Activated effector memory CD4-positive, alpha-beta T cell treated with Interleukin-2 at 50 U/mL for 16 hours (primary cell): ENCODE measurements around the gene LPCAT4.
A peak's percentile ranks its signal among the peaks of the same experiment; 100 is the strongest.
"Not testable (repeated sequence)": the region's sequence is repeated elsewhere in the genome, so short reads cannot be mapped to it uniquely, and the experiment has no call there.

Experiments used
- DNase-seq: peaks from one replicate; pipeline ENCODE4 v3.0.0-alpha.2; 2020

LPCAT4 gene

DNA sequence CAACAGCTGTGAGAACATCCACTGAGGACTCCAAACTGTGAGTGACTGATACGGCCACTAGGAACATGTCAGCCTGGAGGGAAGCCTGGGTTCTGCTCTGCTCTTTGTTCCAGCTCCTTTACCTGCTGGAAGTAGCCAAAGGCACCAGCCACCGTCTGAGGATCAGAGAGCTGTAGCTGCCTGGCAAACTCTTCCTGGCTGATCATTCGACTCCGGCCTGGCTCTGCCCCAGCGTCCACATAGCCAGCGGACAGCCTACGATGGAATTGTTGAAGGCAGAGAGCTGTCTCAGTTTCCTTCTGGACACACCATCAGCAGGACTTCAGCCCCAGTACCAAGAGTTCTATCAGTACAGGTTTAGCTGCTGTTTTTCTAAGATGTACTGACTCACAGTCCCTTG, 5.7 kb downstream of the LPCAT4 start:
- no peak for DNase-seq

DNA sequence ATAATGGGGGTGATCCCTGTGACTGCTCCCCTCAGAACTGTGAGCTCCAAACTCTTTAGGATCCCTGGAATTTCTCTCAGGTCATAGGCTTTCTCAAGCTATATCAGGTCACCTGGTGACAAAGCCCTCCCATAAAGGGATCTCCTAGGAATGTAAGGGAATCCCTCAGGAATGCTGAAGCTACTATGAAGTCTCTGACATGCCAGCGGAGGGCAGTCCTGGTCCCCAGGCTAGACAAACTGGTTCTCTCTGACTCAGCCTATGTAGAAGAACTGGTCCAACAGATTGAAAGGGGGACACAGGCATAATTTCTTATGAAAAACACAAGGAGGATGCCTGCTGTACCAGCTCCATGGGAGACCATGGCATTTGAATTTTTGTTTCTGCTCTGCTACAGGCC, 6.7 kb downstream of the LPCAT4 start:
- DNase-seq: no peak

DNA sequence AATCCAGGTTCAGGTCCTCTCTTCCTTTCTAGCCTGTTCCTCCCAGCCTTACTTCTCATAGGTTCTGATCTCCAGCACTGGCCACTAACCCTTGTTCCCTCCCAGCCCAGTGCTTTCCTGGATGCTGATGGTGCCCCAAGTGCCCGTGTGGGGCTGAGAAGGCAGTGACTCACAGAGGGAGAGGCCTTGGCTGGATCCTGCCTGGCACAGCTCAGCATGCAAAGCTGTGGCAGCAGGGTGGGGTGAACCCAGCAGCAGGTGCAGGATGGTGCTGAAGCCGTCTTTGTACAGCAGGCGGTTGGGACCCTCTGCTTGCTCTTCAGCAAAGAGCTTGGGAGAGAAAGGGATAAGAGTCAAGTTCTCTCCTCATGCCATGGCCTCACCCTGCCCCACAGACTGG, 7.6 kb downstream of the LPCAT4 start:
- DNase-seq: no peak

DNA sequence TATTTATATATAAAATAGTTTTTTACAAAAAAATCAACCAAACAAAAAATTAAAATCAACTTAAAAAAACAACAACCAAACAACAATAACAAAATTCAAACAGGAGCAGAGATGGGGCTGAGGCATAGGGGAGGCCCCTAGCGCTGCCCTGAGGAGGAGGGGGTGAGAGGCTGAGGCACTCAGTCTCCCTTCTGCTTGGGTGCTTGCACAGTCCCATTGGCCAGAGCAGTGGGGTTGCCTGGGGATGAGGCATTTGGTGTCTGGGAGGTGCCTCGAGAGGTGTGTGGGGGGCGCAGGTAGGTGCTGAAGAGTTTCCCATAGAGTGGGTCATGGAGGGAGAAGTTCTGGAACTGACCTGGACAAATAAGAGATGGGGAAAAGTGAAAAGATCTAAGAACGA, 8.0 kb downstream of the LPCAT4 start:
- DNase-seq: no peak

DNA sequence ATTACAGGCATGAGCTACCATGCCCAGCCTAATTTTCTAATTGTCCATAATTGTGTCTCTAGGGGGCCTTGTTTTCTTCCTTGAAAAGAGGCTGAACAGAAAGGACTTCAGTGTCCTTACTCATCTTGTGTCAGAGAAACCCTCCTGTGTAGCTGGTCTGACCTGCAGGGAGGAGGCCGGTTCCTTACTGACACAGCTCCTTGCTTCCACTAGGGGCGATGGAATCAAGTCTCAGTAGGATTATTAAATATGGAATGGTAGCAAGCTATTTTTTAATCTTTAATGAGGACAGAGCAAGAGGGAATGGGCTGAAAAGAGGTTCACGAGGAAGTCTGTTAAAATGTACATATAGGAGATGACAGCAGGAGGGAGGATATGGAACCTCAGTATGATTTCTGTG, 8.6 kb downstream of the LPCAT4 start:
- no peak for DNase-seq

DNA sequence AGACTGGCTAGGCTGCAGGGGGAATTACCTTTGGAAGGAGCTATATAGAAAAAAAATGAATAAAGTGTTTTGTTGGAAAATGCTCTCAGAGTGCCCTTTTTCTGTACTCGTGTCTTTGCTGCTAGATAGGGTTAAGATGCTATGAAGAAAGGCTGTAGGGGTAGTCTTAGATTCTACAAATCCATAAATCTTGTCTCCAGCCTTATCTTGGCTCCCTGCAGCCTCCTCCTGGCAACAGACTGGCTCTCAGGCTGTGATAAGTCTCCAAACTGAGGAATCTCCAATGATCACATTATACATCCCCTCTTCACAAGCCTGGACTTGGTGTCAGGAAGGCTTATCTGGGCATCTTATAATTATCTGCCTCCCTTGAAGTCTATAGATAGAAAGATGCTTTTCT, 9.3 kb downstream of the LPCAT4 start:
- no peak for DNase-seq

DNA sequence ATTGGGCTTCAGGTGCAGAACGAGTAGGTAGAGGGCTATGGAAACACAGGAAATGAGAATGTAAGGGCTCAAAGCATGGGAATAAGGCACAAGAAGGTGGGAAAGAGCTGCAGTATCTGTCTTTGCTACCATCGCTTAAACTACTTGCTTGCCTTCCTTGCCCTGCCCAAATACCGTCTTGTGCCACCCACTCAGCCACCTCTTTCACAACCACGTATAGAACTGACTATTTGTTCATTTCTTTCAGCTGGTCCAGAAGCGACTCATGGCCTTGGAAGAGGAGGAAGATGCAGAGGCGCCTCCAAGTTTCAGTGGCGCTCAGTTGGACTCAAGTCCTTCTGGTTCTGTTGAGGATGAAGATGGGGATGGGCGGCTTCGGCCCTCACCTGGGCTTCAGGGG, 11.8 kb downstream of the LPCAT4 start:
- no peak for DNase-seq

DNA sequence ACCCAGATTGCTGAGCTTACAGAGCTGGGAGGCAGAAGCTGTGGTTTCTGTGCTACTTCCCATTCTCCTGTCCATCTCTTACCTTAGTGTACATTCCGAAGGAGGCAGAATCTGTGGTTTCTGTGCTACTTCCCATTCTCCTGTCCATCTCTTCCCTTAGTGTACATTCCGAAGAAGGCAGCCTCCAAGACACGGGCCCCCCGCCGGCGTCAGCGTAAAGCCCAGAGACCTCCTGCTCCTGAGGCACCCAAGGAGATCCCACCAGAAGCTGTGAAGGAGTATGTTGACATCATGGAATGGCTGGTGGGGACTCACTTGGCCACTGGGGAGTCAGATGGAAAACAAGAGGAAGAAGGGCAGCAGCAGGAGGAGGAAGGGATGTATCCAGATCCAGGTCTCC, 12.7 kb downstream of the LPCAT4 start:
- no peak for DNase-seq

DNA sequence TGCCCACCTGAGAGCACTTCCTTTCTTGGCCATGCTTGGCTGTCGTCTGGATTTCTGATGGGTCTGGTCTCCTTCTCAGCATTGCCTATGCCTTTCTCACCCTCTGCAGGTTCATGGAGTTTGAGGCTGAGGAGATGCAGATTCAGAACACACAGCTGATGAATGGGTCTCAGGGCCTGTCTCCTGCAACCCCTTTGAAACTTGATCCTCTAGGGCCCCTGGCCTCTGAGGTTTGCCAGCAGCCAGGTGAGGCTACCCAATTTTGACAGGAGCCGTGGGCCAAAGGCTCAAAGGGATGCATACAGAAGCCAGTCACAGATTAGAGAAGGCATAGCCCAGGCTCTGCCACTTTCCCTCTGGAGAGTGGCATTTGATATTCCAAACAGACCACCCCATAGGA, 13.4 kb downstream of the LPCAT4 start:
- DNase-seq: no peak

DNA sequence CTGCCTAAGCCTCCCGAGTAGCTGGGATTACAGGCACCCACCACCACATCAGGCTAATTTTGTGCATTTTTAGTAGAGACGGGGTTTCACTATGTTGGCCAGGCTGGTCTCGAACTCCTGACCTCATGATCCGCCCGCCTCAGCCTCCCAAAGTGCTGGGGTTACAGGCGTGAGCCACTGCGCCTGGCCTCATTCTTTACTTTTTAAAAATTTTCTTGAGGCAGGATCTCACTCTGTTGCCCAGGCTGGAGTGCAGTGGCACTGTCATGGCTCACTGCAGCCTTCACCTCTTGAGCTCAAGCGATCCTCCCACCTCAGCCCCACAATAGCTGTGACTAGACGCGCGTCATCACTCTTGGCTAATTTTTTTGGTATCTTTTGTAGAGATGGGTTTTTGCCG, 14.0 kb downstream of the LPCAT4 start:
- not testable (repeated sequence) for DNase-seq

DNA sequence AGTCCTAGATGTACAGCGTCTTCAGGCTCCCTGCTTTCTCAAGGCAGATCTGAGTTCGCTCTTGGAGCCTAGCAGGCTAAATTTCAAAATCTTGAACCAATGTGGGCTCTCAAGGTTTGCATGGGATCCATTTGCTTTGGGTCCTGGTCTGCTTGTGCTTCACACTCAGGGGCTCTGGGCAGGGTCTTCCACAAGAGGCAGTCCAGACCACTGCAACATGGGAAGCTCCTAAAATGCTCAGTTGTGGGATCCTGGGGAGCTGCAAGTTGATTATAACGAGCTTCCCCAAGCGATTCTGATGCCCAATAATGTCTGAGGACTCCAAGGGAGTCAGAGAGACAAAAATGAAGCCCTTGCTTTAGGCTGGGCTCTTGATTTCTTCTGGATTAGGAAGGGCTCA, 17.2 kb downstream of the LPCAT4 start:
- DNase-seq: no peak

DNA sequence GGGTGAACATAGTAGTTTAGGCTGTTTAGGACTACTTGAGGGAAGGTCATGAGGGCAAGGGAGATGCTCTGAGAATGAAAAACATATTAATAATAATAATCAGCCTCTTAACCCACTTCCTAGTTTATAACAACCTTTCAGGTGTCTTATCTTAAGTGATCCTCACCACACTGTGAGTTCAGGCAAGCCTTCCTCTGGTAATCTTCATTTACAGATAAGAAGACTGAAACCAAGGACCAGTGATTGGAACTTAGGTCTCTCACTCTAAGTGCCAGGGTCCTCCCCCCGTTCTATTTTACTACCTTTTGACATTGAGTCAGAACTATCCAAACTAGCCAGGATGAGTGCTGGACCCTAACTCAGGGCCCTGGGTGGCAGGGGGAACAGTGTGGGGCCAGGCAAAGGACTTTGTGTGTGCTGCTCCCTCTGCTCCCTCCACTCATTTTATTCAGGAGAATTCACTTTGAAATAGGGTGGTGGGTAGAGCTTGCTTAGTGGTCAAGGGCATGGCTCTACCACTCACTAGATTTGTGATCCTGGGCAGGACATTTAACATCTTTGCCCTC, 18.2 kb downstream of the LPCAT4 start:
- no peak for DNase-seq

DNA sequence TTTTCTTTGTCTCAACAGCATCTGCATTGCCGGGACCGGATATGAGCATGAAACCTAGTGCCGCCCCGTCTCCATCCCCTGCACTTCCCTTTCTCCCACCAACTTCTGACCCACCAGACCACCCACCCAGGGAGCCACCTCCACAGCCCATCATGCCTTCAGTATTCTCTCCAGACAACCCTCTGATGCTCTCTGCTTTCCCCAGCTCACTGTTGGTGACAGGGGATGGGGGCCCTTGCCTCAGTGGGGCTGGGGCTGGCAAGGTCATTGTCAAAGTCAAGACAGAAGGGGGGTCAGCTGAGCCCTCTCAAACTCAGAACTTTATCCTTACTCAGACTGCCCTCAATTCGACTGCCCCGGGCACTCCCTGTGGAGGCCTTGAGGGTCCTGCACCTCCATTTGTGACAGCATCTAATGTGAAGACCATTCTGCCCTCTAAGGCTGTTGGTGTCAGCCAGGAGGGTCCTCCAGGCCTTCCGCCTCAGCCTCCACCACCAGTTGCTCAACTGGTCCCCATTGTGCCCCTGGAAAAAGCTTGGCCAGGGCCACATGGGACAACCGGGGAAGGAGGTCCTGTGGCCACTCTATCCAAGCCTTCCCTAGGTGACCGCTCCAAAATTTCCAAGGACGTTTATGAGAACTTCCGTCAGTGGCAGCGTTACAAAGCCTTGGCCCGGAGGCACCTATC, 18.9 kb downstream of the LPCAT4 start:
- no peak for DNase-seq

DNA sequence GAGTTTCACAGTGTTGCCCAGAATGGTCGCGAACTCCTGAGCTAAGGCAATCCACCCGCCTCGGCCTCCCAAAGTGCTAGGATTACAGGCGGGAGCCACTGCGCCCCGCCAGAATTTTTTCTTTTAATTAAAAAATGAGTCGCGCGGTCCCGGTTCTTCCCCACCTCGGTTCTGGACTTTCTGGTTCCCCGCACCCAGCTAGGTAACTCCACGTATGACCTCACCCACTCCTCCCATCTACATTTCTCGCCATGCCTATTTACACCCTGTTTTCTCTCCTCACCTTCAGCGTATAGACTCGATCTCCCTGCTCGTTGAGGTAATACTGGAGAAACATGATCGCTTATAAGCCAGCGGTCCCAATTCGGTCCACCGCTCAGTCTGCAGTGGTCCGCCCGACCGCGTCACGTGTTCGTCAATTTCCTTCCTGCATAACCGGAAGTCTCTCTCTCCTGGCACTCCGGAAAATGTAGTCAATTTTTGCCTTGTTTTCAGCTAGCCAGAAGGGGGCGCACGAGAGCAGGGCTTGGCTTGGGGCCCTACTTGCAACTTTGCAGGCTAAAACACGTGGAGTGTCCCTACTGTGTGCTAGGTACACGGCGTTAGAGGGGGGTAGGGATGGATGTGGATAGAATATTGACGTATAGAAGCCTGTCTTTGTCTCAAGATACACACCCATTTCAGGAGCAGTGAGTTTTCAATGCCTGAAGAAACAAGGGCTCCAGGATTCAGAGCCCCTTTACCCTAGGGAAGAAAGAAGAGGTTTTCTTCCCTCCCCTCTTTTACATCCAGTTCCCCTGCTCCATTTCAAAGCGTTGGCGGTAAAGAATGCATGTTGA, 24.0 kb downstream of the LPCAT4 start, which contains the start of the genes NOP10 and NUTM1:
NOP10 (minus strand) TSS at position 400 of the 839 bp plus-strand sequence; CDS start at position 337, 63 bp downstream.
NUTM1 (plus strand) TSS at position 579 of the 839 bp plus-strand sequence. CDS start 382 bp downstream, outside the sequence.
- DNase-seq: peak; percentile 86

DNA sequence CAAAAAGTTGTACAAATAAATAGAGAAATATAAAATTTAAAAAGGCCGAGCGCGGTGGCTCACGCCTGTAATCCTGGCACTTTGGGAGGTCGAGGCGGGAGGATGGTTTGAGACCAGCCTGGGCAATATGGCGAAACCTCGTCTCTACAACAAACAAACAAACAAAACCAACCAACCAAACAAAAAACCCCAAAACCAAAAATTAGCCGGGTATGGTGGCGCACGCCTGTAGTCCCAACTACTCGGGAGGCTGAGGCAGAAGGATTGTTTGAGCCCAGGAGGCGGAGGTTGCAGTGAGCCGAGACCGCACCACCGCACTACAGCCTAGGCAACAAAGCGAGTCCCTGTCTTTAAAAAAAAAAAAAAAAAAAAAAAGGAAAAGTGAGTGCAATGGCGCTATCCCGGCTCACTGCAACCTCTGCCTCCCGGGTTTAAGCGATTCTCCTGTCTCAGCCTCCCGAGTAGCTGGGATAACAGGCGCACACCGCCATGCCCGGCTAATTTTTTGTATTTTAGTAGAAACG, 24.7 kb downstream of the LPCAT4 start:
- DNase-seq: not testable (repeated sequence)

DNA sequence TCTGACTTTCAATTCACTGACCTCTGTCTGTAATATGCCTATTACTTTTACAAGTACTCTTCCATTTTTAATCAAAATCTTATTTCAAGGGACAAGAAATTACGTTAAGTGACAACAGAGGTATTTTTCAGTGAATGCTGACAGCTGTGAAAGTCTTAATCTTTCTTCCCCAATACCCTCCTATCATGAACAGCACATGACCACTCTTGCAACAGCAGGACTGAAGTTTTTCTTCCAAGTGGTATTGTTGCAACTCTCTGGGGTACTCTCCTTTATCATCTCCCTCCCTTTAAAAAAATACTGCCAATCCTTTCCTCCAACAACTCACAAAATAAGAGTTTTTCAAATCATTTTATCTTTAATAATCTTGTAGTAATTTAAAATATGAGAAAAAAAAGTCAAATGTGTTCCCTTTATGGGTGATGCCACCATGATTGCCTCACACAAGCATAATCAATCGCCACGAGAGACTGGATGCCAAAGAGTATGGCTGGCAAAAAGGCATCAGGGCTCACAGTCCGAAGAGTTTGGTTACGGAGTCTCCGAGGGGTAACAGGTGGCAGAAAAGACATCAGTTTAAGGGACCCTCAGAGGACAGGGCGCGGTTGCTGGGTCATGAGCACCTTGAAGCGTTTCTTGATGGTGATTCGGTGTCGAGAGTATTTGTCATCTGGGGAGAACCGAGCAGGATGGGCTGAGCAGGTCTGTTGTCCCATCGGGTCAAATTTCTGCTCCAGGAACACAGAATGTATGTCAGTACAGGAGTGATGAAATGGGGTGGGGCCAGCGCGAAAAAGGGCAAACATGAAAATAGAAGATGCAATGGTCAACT, 25.4 kb downstream of the LPCAT4 start:
- DNase-seq: no peak

DNA sequence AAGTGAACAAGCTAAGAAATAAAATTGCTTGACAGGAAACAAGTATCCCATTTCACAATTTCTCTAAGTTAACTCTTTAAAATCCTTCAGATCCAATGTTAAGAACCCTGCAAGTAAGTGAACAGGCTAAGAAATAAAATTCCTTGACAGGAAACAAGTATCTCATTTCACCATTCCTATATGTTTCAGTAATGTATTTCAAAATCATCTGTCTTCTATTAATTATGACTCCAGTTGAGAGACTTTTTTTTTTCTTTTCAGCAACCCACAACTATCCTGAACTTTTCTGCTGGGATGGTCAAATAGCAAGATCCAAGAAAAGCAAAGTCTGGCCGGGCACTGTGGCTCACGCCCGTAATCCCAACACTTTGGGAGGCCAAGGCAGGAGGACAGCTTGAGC, 27.1 kb downstream of the LPCAT4 start:
- no peak for DNase-seq

DNA sequence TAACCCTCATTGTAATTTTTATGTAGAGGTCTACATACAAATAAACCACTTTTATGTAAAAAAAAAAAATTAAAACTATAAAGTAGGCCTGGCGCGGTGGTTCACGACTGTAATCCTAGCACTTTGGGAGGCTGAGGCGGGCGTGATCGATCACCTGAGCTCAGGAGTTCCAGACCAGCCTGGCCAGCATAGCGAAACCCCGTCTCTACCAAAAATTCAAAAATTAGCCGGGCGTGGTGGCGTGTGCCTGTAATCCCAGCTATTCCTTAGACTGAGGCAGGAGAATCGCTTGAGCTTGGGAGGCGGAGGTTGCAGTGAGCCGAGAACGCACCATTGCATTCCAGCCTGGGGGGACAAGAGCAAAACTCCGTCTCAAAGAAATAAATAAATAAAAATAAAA, 28.6 kb downstream of the LPCAT4 start:
- no peak for DNase-seq

DNA sequence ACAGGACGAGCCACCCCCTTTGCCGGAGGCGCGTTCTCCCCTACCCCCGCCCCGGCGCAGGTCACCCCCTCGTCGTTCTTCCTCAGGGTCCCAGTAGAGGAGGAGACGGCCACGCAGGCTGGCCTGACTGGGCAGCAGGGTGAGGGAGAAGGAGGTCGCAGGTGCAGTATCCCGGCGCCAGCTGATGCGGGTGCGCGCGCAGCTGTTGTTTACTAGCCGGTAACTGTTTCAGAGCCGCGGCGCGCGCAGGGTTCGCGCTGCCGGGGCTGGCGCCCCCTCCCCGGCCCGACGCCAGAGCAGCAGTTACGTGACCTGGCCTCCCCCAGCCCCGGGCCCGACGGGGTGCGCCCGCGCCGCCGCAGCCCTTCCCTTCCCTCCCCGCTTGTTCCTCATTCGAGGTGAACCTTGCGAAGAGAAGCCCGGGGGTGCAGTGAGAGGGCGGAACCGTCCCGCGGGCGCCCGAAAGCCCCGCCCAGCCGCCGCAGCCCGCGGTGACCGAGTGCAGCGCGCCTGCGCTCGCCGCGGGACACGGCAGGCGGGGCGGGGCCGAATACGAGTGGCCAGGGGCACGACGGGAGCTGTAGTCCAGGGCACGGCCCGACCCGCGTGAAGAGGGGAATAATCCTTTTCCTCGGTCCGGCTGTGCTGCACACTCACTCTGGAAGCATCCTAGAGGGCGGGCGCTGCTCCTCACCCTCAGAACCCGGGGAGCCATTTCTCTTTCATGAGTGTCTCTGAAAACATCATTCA, 29.3 kb downstream of the LPCAT4 start, which contains the start of gene SLC12A6:
SLC12A6 (minus strand) TSS at position 225 of the 750 bp plus-strand sequence. CDS start 1,101 bp downstream, outside the sequence.
- DNase-seq: peak; percentile 89

DNA sequence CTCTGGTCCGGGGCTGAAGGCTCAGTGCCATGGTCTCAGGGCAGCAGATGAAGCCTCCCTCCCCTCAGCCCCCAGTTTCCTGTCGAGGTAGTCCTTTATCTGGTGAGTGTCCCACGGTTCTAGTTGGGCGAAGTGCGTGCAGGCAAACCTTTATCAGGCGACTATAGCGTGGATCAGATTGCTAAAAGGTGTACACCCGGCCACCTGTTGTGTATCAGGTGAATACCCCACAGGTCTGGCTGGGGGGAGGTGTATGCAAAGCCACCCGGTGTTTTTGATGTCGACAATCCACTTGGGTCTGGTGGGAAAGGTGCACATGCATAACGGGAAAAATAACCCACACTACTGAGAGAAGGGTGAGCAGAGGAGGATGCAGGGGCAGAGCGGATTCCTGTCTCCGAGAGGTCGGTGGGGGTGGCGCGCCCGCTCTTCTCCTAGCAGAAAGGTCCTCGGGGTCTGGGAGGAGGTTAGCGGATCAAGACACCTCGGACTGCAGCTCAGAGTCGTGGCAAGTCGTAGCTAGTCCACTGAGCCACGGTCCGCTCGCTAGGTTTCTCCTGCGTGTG, 29.9 kb downstream of the LPCAT4 start:
- DNase-seq: peak; percentile 24

DNA sequence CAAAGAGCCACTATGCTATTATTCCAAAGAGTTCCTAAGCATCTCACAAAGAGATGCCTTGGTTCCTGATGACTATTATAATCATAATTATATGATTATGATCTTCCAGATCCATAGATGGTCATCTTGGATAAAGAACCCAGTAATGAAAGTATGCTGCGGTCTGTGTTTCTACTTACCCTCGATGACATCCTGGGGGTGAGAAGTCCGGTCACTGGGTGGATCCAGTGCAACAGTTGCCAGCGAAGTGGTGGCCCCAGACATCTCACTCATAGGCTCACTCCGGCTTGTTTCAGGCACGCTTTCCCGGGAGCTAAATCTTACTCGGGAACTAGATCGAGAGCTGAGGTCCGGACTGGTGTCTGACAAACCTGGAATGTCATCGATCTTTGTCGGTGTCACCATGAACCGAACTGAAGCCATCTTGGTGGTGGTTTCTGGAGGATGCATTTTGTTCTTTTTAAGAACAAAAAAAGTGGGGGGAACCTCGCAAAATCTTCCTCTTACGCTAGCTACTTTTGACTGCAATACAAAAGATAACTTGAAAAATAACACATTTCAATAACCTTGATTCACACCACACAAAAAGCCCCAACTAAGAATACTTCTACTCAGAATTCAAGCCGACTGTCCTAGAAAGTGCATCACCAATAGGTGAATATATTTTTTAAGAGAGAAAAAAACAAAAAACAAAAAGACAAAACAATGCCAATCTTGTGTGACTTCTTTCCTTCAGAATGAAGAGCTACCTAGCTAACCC, 30.6 kb downstream of the LPCAT4 start:
- no peak for DNase-seq
